ENCODE measurements around the gene DNASE2B. TPM values are rescaled to one million over a fixed set of nuclear protein-coding genes. Genes with fewer than 3 reads are reported as not detected.

The DNASE2B gene
- total RNA-seq, 2 experiments from 2014 or later = not detected

Other genes with a start within 250 kb of the DNASE2B start
- gene SAMD13, start 96.8 kb upstream of the DNASE2B start, total RNA-seq = under 1 TPM; 0.15 to 0.23 TPM
- 10 to 100 TPM; 37.3 to 45.7 TPM for gene RPF1, start 80.8 kb downstream of the DNASE2B start, total RNA-seq
- 1 to 10 TPM; 1.7 to 2.3 TPM for gene SPATA1, start 107.9 kb downstream of the DNASE2B start, total RNA-seq
- 100 to 1,000 TPM in 1 of 2 experiments, 10 to 100 TPM in 1; 90.1 to 113 TPM for gene GNG5, start 108.1 kb downstream of the DNASE2B start, total RNA-seq
- 10 to 100 TPM; 13.2 to 14.8 TPM for gene CTBS, start 176.0 kb downstream of the DNASE2B start, total RNA-seq

Measured in activated CD4-positive, alpha-beta T cell treated with anti-CD3 and anti-CD28 coated beads, Interleukin-2, amount 10 ng/mL, durations not matched to agents 7 days and 5 days (primary cell).